ENCODE data around the gene ASL. TPM values are rescaled to one million over a fixed set of nuclear protein-coding genes. Genes with fewer than 3 reads are reported as not detected.
"Not testable (repeated sequence)": the region's sequence is repeated elsewhere in the genome, so short reads cannot be mapped to it uniquely, and the experiment has no call there.

The ASL gene
- total RNA-seq, 1 donor from 2014 or later: 54.0 TPM

DNA sequence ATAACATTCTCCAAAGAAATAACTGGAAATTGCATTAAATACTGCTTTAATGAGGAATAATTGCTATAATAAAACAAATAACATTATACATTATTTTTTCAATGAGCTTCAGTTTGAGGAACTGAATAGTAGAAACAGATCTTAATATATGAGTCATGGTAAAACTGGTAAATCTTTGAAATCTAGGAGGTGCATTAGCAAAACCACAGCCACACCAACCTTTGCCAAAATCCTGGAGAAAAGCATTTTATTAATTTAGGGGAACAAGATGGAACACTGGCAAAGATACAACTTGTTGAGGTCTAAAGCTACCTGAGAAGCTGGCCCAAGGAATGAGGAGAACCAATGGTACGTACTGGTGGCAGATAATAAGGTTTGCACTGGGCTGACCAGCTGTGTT lies 5.4 kb upstream of the ASL start:
- H3K36me3 ChIP-seq: no peaks in the 10 kb centered on the region
- TF ChIP-seq, protein P1, sequence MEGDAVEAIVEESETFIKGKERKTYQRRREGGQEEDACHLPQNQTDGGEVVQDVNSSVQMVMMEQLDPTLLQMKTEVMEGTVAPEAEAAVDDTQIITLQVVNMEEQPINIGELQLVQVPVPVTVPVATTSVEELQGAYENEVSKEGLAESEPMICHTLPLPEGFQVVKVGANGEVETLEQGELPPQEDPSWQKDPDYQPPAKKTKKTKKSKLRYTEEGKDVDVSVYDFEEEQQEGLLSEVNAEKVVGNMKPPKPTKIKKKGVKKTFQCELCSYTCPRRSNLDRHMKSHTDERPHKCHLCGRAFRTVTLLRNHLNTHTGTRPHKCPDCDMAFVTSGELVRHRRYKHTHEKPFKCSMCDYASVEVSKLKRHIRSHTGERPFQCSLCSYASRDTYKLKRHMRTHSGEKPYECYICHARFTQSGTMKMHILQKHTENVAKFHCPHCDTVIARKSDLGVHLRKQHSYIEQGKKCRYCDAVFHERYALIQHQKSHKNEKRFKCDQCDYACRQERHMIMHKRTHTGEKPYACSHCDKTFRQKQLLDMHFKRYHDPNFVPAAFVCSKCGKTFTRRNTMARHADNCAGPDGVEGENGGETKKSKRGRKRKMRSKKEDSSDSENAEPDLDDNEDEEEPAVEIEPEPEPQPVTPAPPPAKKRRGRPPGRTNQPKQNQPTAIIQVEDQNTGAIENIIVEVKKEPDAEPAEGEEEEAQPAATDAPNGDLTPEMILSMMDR (IDR thresholded peaks at IDR 0.05): no peak
- intact Hi-C loops (cut with DNase I): no loop called here
- DNase-seq (no peak), ATAC-seq (no peak)
- no peaks in the 10 kb centered on the region for H3K27me3 ChIP-seq
- H3K27ac ChIP-seq: no peak overlapping the region
- H3K9me3 ChIP-seq: no peaks in the 10 kb centered on the region
- no peak overlapping the region for H3K4me3 ChIP-seq
- peaks cover 3% of the 10 kb centered on the region for H3K4me1 ChIP-seq

GRCh38 chr7:66072208-66072607 lies 3.4 kb upstream of the ASL start:
- DNase-seq; intact Hi-C loops (cut with DNase I); H3K27me3 ChIP-seq; H3K27ac ChIP-seq; H3K36me3 ChIP-seq; H3K4me3 ChIP-seq; ATAC-seq; H3K9me3 ChIP-seq: not testable (repeated sequence)
- peaks cover 13% of the 10 kb centered on the region for H3K4me1 ChIP-seq

DNA sequence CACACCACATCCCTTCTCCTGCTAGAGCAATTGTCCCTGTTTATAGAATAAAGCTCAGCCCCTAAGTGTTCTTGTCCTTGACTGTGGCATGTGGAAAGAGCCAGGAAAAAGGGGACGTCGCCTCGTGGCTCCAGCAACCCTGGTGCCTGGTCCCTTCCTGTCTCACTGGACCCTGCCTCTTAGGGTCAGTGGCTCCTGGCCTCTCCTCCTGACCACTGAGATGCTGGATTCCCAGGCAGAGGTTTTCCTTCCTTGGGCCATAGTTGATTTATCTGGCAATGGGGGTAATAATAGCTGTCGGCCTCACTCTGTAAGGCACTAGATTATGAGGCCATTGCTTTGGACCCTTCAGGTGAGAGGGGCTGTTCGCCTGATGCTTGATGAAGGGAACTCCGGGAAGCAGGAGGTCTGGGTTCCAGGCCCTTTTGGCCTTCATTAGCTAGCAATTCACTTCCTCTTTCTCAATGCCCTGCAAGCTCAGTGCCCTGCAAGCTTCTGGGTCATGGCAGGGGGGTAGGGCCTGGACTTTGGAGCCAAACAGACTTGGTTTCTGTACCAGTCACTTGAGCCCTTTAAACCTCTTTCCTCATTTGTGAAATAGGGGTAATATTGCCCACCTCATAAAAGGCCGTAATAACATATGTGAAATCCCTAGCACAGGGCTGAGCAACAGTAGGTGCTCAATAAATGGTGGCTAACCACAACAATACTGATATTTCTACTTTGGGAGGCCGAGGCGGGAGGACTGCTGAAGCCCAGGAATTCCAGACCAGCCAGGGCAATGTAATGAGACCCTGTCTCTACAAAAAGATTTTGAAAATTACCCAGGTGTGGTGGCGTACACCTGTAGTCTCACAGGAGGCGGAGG lies 1.1 kb downstream of the ASL start:
- intact Hi-C loops (cut with DNase I): no loop called here
- ATAC-seq (no peak), DNase-seq (no peak)
- Histone ChIP-seq H3K36me3 (peaks cover 10% of the 10 kb centered on the region), H3K9me3 (no peaks in the 10 kb centered on the region), H3K4me1 (peaks cover 13% of the 10 kb centered on the region), H3K4me3 (peak overlapping the region; percentile 88), H3K27me3 (no peaks in the 10 kb centered on the region), H3K27ac (peak overlapping the region; percentile 84)
- TF ChIP-seq, protein P1 (IDR thresholded peaks at IDR 0.05): no peak

GRCh38 chr7:66078067-66078466 lies 2.4 kb downstream of the ASL start:
- Histone ChIP-seq H3K4me3 (no peak overlapping the region), H3K9me3 (no peaks in the 10 kb centered on the region), H3K27ac (no peak overlapping the region), H3K4me1 (peaks cover 13% of the 10 kb centered on the region), H3K27me3 (no peaks in the 10 kb centered on the region), H3K36me3 (peaks cover 10% of the 10 kb centered on the region)
- no peak for ATAC-seq
- intact Hi-C loops (cut with DNase I): no loop called here
- DNase-seq: no peak
- TF ChIP-seq, protein P1 (IDR thresholded peaks at IDR 0.05): no peak

- Histone ChIP-seq H3K27me3 (no peaks in the 10 kb centered on the region), H3K4me1 (peaks cover 2% of the 10 kb centered on the region), H3K9me3 (no peaks in the 10 kb centered on the region), H3K36me3 (peaks cover 26% of the 10 kb centered on the region), H3K4me3 (no peak overlapping the region), H3K27ac (no peak overlapping the region)
- TF ChIP-seq, protein P1 (IDR thresholded peaks at IDR 0.05): no peak
- DNase-seq (no peak), ATAC-seq (no peak)
- intact Hi-C loops (cut with DNase I): no loop called here
These were observed 6.5 kb downstream of the ASL start for GRCh38 chr7:66082083-66082482.

DNA sequence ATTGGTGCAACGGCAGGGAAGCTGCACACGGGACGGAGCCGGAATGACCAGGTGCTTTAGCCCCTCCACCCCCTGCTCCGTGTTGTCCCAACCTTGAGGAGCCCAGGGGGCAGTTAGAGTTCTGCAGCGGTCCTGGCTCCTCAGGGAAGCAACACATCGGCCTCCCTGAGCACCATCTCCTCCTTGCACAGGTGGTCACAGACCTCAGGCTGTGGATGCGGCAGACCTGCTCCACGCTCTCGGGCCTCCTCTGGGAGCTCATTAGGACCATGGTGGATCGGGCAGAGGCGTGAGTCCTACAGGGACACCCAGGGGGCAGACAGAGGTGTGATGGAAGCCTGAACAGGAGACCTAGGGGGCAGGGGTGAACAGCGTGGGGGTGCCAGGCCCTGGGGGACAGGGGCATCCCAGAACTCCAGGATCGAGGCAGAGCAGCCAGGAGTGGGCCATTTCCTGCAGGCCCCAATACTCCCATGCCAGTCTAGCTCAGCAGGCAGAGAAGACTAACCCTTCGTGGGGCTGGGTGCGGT lies 7.3 kb downstream of the ASL start:
- no peak for ATAC-seq
- H3K27ac ChIP-seq: no peak overlapping the region
- TF ChIP-seq, protein P1 (IDR thresholded peaks at IDR 0.05): no peak
- H3K27me3 ChIP-seq: no peaks in the 10 kb centered on the region
- intact Hi-C loops (cut with DNase I): no loop called here
- DNase-seq: no peak
- H3K9me3 ChIP-seq: no peaks in the 10 kb centered on the region
- no peaks in the 10 kb centered on the region for H3K4me1 ChIP-seq
- no peak overlapping the region for H3K4me3 ChIP-seq
- H3K36me3 ChIP-seq: peaks cover 26% of the 10 kb centered on the region

Measured in upper lobe of right lung (tissue), 1 donor.